B cell (primary cell): ENCODE results near the gene LRRC72.

ENCODE experiments used
- CTCF ChIP-seq: fragments of 200-600 bp; IDR thresholded peaks from one replicate; pipeline ENCODE4 v1.8.0; 2022; ENCODE audit warnings: antibody characterized with exemption, mild to moderate bottlenecking
- EZH2 ChIP-seq: IDR thresholded peaks from 2 replicates; pipeline ENCODE4 v1.6.1; 2012; ENCODE audit warnings: borderline replicate concordance, low read depth, mild to moderate bottlenecking, moderate library complexity, low read length; ENCODE audit not compliant: insufficient read depth, poor library complexity, severe bottlenecking

GRCh38 chr7:16554518-16555236 lies 28.1 kb downstream of the LRRC72 start:
- no peak for TF ChIP-seq CTCF
- TF ChIP-seq EZH2 = no peak
